GM19395 (cell line): ENCODE measurements around the gene ARHGAP40.
"Not testable (repeated sequence)": the region's sequence is repeated elsewhere in the genome, so short reads cannot be mapped to it uniquely, and the experiment has no call there.

ENCODE experiments used
- ATAC-seq: cut with Tn5 transposase; IDR thresholded peaks from one replicate; pipeline ENCODE4 v1.9.1; 2021; ENCODE audit warnings: mild to moderate bottlenecking, moderate library complexity; ENCODE audit not compliant: unreplicated experiment

ARHGAP40 gene

GRCh38 chr20:38586181-38586525 lies 15.5 kb upstream of the ARHGAP40 start:
- no peak for ATAC-seq

- no peak for ATAC-seq
These were observed 13.3 kb upstream of the ARHGAP40 start for GRCh38 chr20:38588303-38588702.

GRCh38 chr20:38589351-38589750 lies 12.3 kb upstream of the ARHGAP40 start:
- no peak for ATAC-seq

- no peak for ATAC-seq
These were observed 11.5 kb upstream of the ARHGAP40 start for GRCh38 chr20:38589967-38590675.

GRCh38 chr20:38590676-38591473 lies 10.7 kb upstream of the ARHGAP40 start:
- ATAC-seq: no peak

GRCh38 chr20:38591474-38592410 lies 9.9 kb upstream of the ARHGAP40 start:
- no peak for ATAC-seq

- not testable (repeated sequence) for ATAC-seq
These were observed 9.2 kb upstream of the ARHGAP40 start for GRCh38 chr20:38592411-38592790.

- ATAC-seq: not testable (repeated sequence)
These were observed 7.3 kb upstream of the ARHGAP40 start for GRCh38 chr20:38594281-38594680.

GRCh38 chr20:38595886-38596285 lies 5.7 kb upstream of the ARHGAP40 start:
- not testable (repeated sequence) for ATAC-seq

GRCh38 chr20:38599410-38599882 lies 2.2 kb upstream of the ARHGAP40 start:
- no peak for ATAC-seq

GRCh38 chr20:38600057-38600456 lies 1.6 kb upstream of the ARHGAP40 start:
- no peak for ATAC-seq

- ATAC-seq: no peak
These were observed 574 bp downstream of the ARHGAP40 start for GRCh38 chr20:38602185-38602581.

GRCh38 chr20:38603286-38603685 lies 1.7 kb downstream of the ARHGAP40 start:
- no peak for ATAC-seq

GRCh38 chr20:38604873-38605303 lies 3.3 kb downstream of the ARHGAP40 start:
- no peak for ATAC-seq

GRCh38 chr20:38607351-38607750 lies 5.7 kb downstream of the ARHGAP40 start:
- no peak for ATAC-seq

GRCh38 chr20:38608188-38608587 lies 6.6 kb downstream of the ARHGAP40 start:
- ATAC-seq: no peak

- no peak for ATAC-seq
These were observed 8.2 kb downstream of the ARHGAP40 start for GRCh38 chr20:38609815-38610214.

GRCh38 chr20:38610521-38610920 lies 8.9 kb downstream of the ARHGAP40 start:
- no peak for ATAC-seq

GRCh38 chr20:38612751-38613515 lies 11.3 kb downstream of the ARHGAP40 start:
- ATAC-seq: no peak

- no peak for ATAC-seq
These were observed 13.7 kb downstream of the ARHGAP40 start for GRCh38 chr20:38615283-38615682.
